MV-4-11 (cell line): Measurements from ENCODE around the gene GAB4.

ENCODE experiments used
- DNase-seq: peaks from one replicate; lab custom pipeline; 2025; lab: John Stamatoyannopoulos, UW

The GAB4 gene

GRCh38 chr22:16914006-16914405 is 94.0 kb downstream of the GAB4 start:
- no peak for DNase-seq

GRCh38 chr22:16912281-16912680 is 95.7 kb downstream of the GAB4 start:
- no peak for DNase-seq
